Heart left ventricle (tissue), 16 donors: ENCODE data around the gene SMAD3. TPM values are rescaled to one million over a fixed set of nuclear protein-coding genes. Genes with fewer than 3 reads are reported as not detected.

Experiments used
- ATAC-seq, 4 donors: fragments of 200-7000 bp; cut with Tn5 transposase; one replicate each; pipeline ENCODE4 v1.9.1; 2020 to 2022; ENCODE audit warnings: moderate library complexity in 4 of 4, mild to moderate bottlenecking in 3 of 4, moderate number of reproducible peaks in 1 of 4
- DNase-seq, 5 donors: peaks; one replicate each; pipeline ENCODE4 v3.0.0-alpha.2; 2020
- H3K27ac ChIP-seq, 12 donors: fragments of 200-600 bp; sonication (generic) in 4 of 12; one replicate each; pipeline versions ENCODE4 v1.5.0 to v1.8.0; 2016 to 2022; ENCODE audit warnings: mild to moderate bottlenecking in 2 of 12
- H3K27me3 ChIP-seq, 9 donors: fragments of 200-600 bp; sonication (generic) in 2 of 9; one replicate each; pipeline versions ENCODE4 v1.5.1 to v1.8.0; 2016 to 2022; ENCODE audit warnings: mild to moderate bottlenecking in 3 of 9
- H3K36me3 ChIP-seq, 9 donors: fragments of 200-600 bp; sonication (generic) in 2 of 9; one replicate each; pipeline versions ENCODE4 v1.5.0 to v1.8.0; 2018 to 2022; ENCODE audit warnings: mild to moderate bottlenecking in 2 of 9
- H3K4me1 ChIP-seq, 12 donors: fragments of 200-600 bp; sonication (generic) in 4 of 12; one replicate each; pipeline versions ENCODE4 v1.5.0 to v1.8.0; 2016 to 2022; ENCODE audit warnings: mild to moderate bottlenecking in 3 of 12
- H3K4me3 ChIP-seq, 12 donors: fragments of 200-600 bp; sonication (generic) in 4 of 12; one replicate each; pipeline versions ENCODE4 v1.5.0 to v1.8.0; 2017 to 2022; ENCODE audit warnings: mild to moderate bottlenecking in 9 of 12, moderate library complexity in 4 of 12
- H3K9me3 ChIP-seq, 12 donors: fragments of 200-600 bp; sonication (generic) in 4 of 12; one replicate each; pipeline versions ENCODE4 v1.5.0 to v1.8.0; 2016 to 2022; ENCODE audit warnings: mild to moderate bottlenecking in 1 of 12
- CTCF ChIP-seq, 12 donors: fragments of 200-600 bp; sonication (generic) in 4 of 12; IDR thresholded peaks; one replicate each; pipeline versions ENCODE4 v1.5.0 to v1.8.0; 2018 to 2022; ENCODE audit warnings: antibody characterized with exemption in 12 of 12, mild to moderate bottlenecking in 5 of 12
- POLR2A ChIP-seq, 2 donors: fragments of 450-650 bp; IDR thresholded peaks; one replicate each; pipeline ENCODE4 v1.6.1; 2017; ENCODE audit warnings: antibody characterized with exemption in 2 of 2, mild to moderate bottlenecking in 2 of 2, moderate library complexity in 2 of 2
- WGBS, 4 donors: extraction: QIAGEN DNeasy Blood & Tissue Kit in 2 of 4; methylation state at CpG; one replicate each; pipeline versions ENCODE4 v1.1.5 to v1.1.7; 2013 to 2018; 5-methylcytosine and 5-hydroxymethylcytosine counted together
- intact Hi-C, 10 donors: fragments of 100-400 bp; cut with DNase I; formaldehyde crosslinking; loops; one replicate each; pipeline versions ENCODE4 v1.11.1 to v1.14.2; 2022
- polyA plus RNA-seq, 2 donors: library from polyadenylated mRNA; stranded (reverse); fragments of 200-250 nt; gene quantifications; one replicate each; pipeline ENCODE4 v1.2.3, GENCODE V29; 2013
- total RNA-seq, 9 donors: library from RNA; depleted of rRNA in 2 of 9; stranded (reverse); fragments of >200 nt in 2 of 9; fragmentation: NEBNext Ultra II Directional in 3 of 9; extraction: Animal tissue kit (Norgen Biotek cat#: 25700) in 3 of 9; gene quantifications; one replicate each; pipeline versions ENCODE4 v1.1.0 to v1.2.4, GENCODE V29; 2016 to 2023
- donor health status: ischemic (EF 13 %, LVEDD 7.1; RV severe dilation, severe dysfunction).
- donor health status: healthy with polysubstance abuse.
- donor health status: DM: no; HTN: yes; CAD: no.
- donor health status: DM: no; HTN: no; CAD: no.
- donor health status: ischemic (EF 25% LVEDD 6.9; RV normal size, moderate dysfunction).
- donor health status: ischemic (EF 25% LVEDD 5.7; RV mildly dilated, moderate dysfunction).
- donor health status: healthy.
- donor health status: DM: yes; HTN: yes; CAD: no.
- donor health status: ischemic (EF 35%, LVEDD 5.7; RV mildly dilated, moderate dysfunction).
- donor health status: nonischemic (EF 11% LVEDD 7.7; RV severe dilation, severe dysfunction).
- donor health status: DM: yes; HTN: yes; CAD: no.
- donor health status: PGD.
- donor health status: ischemic (EF 29% LVEDD 5.4; RV normal size, mild dysfunction).
- donor health status: nonischemic (EF 23%, LVEDD 6.1; RV moderate dilation, normal function).

Gene SMAD3
- total and polyA plus RNA-seq, 11 donors = 5.6 to 34.3 (median 15.3) TPM

GRCh38 chr15:67192185-67192820, 126.9 kb downstream of the SMAD3 start:
- Histone ChIP-seq H3K4me1 (peaks cover 7 to 65% (median 49%) of the 10 kb centered on the region in 12 donors), H3K27ac (peak overlapping the region in 6 of 12 donors; percentile 64 to 81 (median 70)), H3K4me3 (no peak overlapping the region), H3K27me3 (no peaks in the 10 kb centered on the region), H3K36me3 (peaks cover 0 to 73% (median 42%) of the 10 kb centered on the region in 9 donors), H3K9me3 (no peaks in the 10 kb centered on the region)
- ATAC-seq (no peak), DNase-seq (no peak)
- intact Hi-C loops = loop anchor here in 2 of 10 donors (5.0 kb wide), 1 partner anchor 125 kb away; the partner anchor contains the start of gene SMAD3 (in 2 of the 2)
- TF ChIP-seq CTCF (IDR thresholded peaks at IDR 0.05) (no peak), POLR2A (IDR thresholded peaks at IDR 0.05) (no peak)
- WGBS, 4 donors = 77 to 96% (median 87%) methylated on average over 3 to 5 of the region's 5 CpGs

GRCh38 chr15:67193223-67193990, 128.0 kb downstream of the SMAD3 start:
- peak in 3 of 4 donors; percentile 27 to 48 (median 45) for ATAC-seq
- WGBS, 4 donors = 59 to 70% (median 64%) methylated on average over 12 of the region's 12 CpGs
- Histone ChIP-seq H3K9me3 (no peaks in the 10 kb centered on the region), H3K27ac (peak overlapping the region; percentile 5 to 81 (median 65)), H3K27me3 (no peaks in the 10 kb centered on the region), H3K36me3 (peaks cover 0 to 64% (median 34%) of the 10 kb centered on the region in 9 donors), H3K4me1 (peaks cover 7 to 55% (median 40%) of the 10 kb centered on the region in 12 donors), H3K4me3 (no peak overlapping the region)
- intact Hi-C loops = loop anchor here in 2 of 10 donors (5.0 kb wide), 1 partner anchor 126 kb away; the partner anchor contains the start of gene SMAD3 (in 2 of the 2)
- no peak for TF ChIP-seq CTCF (IDR thresholded peaks at IDR 0.05)
- TF ChIP-seq POLR2A (IDR thresholded peaks at IDR 0.05) = peak in 1 of 2 donors; percentile 15
- DNase-seq = peak in 1 of 5 donors; percentile 87

GRCh38 chr15:67194171-67195114, 129.0 kb downstream of the SMAD3 start:
- peaks cover 3 to 48% (median 36%) of the 10 kb centered on the region in 12 donors for H3K4me1 ChIP-seq
- no peak overlapping the region for H3K4me3 ChIP-seq
- 61 to 74% (median 70%) methylated on average over 9 of the region's 9 CpGs for WGBS, 4 donors
- TF ChIP-seq CTCF (IDR thresholded peaks at IDR 0.05) = no peak
- TF ChIP-seq POLR2A (IDR thresholded peaks at IDR 0.05) = no peak
- H3K36me3 ChIP-seq = peaks cover 0 to 54% (median 33%) of the 10 kb centered on the region in 9 donors
- ATAC-seq (peak in 2 of 4 donors; percentile 15 to 48), DNase-seq (peak in 1 of 5 donors; percentile 61)
- H3K27me3 ChIP-seq = no peaks in the 10 kb centered on the region
- intact Hi-C loops = loop anchor here in 2 of 10 donors (5.0 kb wide), 1 partner anchor 127 kb away; the partner anchor contains the start of gene SMAD3 (in 2 of the 2)
- peak overlapping the region; percentile 6 to 81 (median 65) for H3K27ac ChIP-seq
- no peaks in the 10 kb centered on the region for H3K9me3 ChIP-seq
